ENCODE data around the gene PLEKHM3.
"Not testable (repeated sequence)": the region's sequence is repeated elsewhere in the genome, so short reads cannot be mapped to it uniquely, and the experiment has no call there.

PLEKHM3 gene

GRCh38 chr2:207987025-207987716 is 38.2 kb downstream of the PLEKHM3 start:
- DNase-seq, result no peak

DNA sequence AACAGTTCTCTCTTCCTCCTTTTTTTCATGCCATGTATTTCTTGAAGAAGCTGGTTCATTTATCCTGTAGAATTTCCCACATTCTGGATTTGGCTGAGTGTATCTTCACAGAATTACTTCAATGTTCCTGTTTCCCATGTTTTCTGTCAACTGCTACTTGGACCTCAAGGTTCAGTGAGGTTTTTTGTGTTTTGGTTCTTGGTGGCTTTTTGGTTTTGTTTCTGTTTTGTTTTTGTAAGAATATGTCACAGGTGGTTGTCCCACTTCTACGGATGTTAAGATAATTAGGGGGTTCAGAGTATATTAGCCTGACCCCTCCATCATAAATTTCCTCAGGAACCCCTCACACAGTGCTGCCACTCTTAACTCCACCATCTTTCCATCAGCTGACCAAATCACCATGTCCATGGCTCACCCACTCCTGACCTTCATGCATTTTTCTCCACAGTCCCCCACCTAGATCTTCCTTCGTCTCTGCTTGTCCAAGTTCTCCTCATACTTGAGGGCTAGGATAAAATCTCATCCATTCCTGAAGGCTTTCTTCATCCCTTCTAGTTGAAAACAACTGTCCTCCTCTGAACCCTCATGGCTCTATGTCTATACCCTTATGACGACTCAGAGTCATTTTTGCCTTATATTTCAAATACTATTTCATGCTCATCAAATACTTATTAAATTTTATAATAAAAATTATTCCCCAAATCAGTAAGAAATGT is 40.4 kb downstream of the PLEKHM3 start:
- DNase-seq, result no peak

DNA sequence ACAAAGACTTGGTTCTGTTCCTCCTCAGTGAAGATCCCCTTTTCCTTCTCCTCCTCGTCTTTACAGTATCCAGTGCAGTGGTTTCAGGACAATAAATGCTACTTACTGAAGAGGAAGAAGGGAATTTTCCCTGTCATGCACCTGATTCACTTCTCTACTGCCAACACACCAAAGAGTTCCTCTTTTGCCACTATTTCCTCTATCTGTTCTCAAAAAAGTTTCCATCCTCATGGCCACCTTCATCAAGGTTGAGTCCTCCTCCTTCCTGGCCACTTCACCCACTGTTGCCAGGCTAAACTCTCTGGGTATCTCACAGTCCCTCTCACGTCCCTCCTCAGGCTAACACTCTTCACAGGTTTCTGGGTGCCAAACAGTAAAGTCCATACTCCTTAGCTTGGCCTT is 41.7 kb downstream of the PLEKHM3 start:
- no peak for DNase-seq

DNA sequence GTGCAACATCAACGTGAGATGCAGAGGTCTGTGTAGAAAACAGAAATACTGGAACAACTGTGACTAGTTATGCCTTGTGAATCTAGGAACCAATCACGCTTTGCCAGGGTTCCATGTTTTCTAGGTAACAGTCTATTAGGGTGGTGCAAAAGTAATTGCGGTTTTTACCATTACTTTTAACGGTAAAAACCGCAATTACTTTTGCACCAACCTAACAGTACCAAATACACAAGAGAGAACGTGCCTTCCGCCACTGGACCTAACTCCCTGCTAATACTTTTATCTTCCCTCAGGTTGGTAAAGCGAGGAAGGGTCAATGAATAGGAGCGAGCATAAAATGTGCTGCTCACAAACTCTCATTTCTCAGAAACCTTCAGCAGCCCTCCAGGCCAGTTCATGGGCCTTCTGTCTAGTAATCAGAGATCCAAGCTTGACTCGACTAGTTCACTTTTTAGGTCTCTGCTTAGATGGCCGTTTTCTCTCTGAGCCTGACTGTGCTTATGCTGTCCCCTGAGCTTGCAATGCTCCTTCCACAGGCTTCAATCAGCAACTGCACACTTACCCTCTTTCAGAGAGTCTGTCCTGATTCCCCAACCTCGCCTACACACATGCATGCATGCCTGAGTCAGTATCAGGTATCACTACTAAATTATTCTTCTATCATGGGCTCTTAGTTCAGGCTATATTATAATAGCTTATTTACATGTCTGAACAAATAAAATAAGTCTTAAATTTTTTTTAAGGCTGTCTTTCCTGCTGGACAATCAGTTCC is 47.0 kb downstream of the PLEKHM3 start:
- DNase-seq, result no peak

GRCh38 chr2:207975921-207976320 is 49.4 kb downstream of the PLEKHM3 start:
- DNase-seq, result no peak

- DNase-seq, result no peak
Observed at GRCh38 chr2:207974216-207974605, 51.1 kb downstream of the PLEKHM3 start.

GRCh38 chr2:207970826-207971180 is 54.5 kb downstream of the PLEKHM3 start:
- no peak for DNase-seq

DNA sequence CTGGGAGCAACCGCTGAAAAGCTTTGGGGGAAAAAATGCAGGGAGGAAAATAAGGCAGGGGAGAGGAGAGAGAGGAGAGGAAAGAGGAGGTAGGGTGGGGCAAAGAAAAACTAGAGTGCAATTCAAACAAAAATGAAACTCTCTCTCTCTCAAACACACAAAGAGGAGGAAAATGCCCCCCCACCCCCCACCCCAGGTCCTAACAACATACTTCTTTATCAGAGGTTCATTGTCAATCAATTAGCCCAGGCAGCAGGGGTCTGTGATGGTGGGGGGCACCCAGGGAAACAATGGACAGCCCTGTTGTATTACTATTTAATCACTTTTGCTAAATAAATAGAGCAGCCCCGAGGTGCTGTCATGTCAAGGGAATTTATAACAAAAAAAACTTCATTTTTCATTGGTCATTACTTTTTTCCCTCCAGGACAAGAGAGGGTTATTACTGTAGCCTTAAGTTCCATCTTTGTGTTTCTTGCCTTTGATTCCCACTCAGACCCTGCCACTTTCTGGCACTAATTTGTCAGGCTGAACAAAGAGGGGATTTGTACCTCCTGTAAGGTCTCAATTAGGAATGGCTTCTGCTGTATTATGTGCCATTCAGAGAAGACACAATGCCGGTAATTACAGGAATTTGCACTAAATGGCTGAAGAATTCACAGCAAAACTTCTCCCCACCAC is 55.0 kb downstream of the PLEKHM3 start:
- no peak for DNase-seq

DNA sequence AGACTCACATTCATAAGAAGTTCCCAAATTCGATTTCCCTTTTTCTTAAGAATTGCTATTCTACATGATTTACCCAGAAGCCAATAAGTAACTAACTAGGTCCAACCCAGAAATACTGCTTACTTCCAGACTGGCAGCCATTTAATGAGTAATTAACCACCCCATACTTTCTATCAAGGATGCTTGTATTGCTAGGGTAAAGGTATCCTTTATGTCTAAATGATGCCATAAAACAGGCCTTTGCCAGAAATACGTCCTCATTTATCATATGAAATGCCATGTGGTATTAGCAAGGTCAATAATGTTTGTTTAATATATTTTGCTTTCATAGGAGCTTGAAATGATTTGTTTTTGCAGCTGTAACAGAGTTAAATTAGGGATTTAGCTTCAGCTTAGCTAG is 56.1 kb downstream of the PLEKHM3 start:
- DNase-seq, result no peak

- DNase-seq, result no peak
Observed at GRCh38 chr2:207967121-207967520, 58.2 kb downstream of the PLEKHM3 start.

DNA sequence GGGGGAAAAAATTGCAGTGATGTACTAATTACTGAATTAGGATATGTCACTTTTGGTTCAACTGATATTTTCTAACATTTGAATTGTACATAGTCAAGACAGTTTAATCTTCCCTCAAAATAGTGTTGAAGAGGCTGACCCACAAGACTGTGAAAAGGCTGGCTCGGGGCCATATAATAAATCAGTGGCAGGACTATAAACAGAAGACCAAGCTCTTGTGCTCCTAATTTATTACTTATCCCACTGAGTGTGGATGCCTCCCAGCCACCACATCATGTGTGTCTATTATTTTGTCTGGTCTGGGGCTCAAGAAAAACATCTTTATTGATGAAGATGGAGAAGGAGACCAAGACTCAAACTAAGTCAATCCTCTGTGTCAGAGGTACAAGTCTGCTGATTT is 64.4 kb downstream of the PLEKHM3 start:
- DNase-seq, result no peak

GRCh38 chr2:207960090-207960489 is 65.2 kb downstream of the PLEKHM3 start:
- no peak for DNase-seq

GRCh38 chr2:207956771-207957170 is 68.6 kb downstream of the PLEKHM3 start:
- DNase-seq, result no peak

GRCh38 chr2:207955456-207955855 is 69.9 kb downstream of the PLEKHM3 start:
- DNase-seq, result no peak

DNA sequence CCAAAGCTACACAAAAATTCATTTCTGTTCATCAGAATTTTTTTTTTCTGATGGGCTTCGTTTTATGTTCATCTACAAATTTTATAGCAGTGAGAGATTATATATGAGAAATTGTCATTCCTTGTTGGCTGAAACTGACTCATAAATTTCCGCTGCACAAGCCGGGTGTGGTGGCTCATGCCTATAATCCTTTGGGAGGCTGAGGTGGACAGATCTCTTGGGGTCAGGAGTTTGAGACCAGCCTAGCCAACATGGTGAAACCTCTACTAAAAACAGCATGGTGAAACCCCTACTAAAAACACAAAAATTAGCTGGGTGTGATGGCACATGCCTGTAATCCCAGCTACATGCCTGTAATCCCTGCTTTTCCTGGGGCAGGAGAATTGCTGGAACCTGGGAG is 72.0 kb downstream of the PLEKHM3 start:
- no peak for DNase-seq

DNA sequence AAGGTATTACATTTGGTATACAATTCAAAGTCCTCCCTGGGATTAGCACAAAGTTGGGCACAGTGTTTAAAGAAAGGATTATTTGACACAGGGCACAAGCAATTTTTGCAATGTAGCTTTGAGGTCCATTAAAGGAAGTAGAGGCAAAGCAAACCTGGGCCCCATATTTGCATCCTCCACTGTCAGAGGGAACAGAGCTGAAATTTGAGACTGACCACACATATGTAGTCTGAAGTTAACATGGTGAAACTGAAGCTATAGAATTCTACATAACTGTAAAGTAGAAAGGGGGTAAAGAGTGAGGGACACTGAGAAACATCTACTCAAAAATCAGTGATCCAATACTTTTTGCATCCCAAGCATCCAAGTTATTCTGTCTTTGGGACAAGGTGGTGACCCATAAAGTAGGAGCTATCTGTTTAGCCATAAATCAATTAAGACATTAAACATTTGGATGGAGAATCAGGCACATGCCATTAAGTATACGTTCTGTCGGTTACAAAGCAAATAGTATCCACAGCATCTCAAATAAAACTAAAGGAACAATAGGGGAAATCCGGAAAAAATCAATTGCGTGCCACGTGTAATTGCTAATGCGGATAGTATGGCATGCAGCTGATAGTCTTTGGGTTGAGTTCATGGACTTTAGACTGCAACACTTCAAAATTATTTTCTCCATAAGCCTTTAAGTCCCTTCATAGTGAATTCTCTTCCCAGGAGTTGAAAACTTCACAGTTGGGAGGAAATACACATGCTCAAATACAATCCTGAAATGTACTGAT is 72.6 kb downstream of the PLEKHM3 start:
- DNase-seq, result no peak

- no peak for DNase-seq
Observed at GRCh38 chr2:207951734-207952470, 73.4 kb downstream of the PLEKHM3 start.

DNA sequence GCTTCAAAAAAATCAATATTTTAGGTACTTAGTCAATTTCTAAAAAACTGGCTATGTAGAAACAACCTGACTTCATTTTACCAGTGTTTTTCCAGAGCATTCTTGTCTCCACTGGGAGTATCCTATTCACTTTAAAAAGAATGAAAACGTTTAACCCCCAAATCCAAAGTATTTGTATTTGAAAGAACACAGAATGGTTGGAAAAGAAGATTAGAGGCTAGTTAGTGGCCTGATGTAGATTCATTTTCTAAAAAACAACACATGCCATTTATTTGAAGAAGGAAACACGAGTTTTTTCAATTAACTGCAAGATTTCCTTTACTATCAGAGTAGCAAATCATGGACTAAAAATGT is 74.6 kb downstream of the PLEKHM3 start:
- DNase-seq, result no peak

DNA sequence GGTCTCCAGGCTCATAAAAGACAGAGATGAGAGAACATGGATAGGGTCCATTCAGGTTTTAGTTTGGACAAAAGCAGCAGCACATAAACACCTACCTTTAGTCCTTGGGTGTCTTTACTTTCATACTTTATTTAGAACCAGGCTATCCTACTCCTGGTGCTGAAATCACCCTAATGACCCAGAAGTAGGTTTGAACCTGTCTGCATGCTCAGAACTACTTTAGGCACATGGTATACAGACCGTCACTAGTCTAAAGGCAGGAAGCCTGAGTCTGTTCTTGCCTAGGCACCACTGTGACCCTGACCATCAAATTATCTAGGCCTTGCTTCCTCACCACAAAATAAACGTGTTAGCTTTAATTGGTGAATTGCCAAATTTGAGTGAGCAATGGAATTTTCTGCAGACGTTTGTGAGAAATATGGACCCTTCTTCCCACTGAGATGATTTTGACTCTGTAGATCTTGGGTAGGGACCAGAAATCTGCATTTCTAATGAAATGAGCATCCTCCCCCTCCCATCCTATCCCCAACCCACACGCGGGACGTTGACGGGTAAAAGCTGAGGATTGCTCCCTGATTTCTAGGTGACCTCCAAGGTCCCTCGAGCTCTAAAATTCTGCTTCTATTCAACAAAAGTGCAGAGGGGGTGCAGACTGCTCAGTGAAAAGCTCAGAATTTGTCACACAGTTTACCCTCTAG is 75.1 kb downstream of the PLEKHM3 start:
- DNase-seq, result no peak

- DNase-seq, result not testable (repeated sequence)
Observed at GRCh38 chr2:207949245-207949644, 76.1 kb downstream of the PLEKHM3 start.

DNA sequence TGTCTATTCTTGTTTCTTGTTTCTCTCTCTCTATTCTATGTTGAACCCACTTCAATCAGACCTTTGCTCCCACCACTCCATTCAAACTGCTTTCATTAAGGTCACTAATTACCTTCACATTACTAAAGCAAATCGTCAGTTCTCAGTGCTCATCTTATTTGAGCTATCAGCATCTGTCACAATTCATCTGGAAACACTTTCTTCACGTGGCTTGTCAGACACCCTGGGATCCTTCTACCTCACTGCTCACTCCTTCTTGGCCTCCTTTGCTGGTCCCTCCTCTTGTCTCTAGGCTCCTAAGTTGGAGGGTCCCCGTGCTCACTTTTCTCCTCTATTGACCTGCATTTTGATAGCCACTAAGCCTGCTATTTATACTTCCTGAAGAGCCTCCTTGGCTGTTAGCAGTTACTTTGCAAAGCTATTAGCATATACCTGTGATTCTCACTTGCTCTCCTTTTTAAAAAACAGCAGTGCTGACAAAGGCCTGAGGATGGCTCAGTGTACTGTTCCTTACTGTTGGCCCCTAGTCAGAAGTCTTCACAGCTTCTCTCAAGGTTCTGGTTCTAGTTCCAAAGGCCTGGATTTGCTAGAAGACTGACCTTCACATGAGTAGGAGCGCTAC is 80.2 kb downstream of the PLEKHM3 start:
- DNase-seq, result no peak
